ENCODE data around the gene SIRPA. TPM values are rescaled to one million over a fixed set of nuclear protein-coding genes. Genes with fewer than 3 reads are reported as not detected.

The SIRPA gene
- 10 to 100 TPM; 38.4 to 46.2 TPM for total RNA-seq
- long read RNA-seq, full-length matches to known transcripts: 3 of 15 reads
- long read RNA-seq, partial matches to known transcripts: 9 of 15 reads
- long read RNA-seq, other reads (novel, unspliced or antisense): 3 of 15 reads

GRCh38 chr20:1894951-1895673, at the start of gene SIRPA:
TSS of gene SIRPA (plus strand) at chr20:1895407. CDS start at chr20:1895448, 41 bp downstream.
- peak; percentile 62 to 75 for ATAC-seq
- intact Hi-C loops (cut with DNase I): loop anchor here in 1 of 2 donors (5.0 kb wide), 2 partner anchors 58 to 93 kb away; no protein-coding TSS in a partner anchor
- peak; percentile 78 for DNase-seq

GRCh38 chr20:1845701-1846100, 49.5 kb upstream of the SIRPA start:
- intact Hi-C loops (cut with DNase I): no loop called here
- no peak for ATAC-seq
- no peak for DNase-seq

GRCh38 chr20:1846341-1846740, 48.9 kb upstream of the SIRPA start:
- intact Hi-C loops (cut with DNase I): no loop called here
- ATAC-seq (no peak), DNase-seq (no peak)

- DNase-seq: no peak
- intact Hi-C loops (cut with DNase I): no loop called here
- no peak for ATAC-seq
These were observed 48.3 kb upstream of the SIRPA start for GRCh38 chr20:1846876-1847275.

- ATAC-seq: no peak
- no peak for DNase-seq
- intact Hi-C loops (cut with DNase I): no loop called here
These were observed 47.4 kb upstream of the SIRPA start for GRCh38 chr20:1847780-1848179.

- ATAC-seq: no peak
- intact Hi-C loops (cut with DNase I): no loop called here
These were observed 46.8 kb upstream of the SIRPA start for GRCh38 chr20:1848373-1848772.

GRCh38 chr20:1851396-1851795, 43.8 kb upstream of the SIRPA start:
- intact Hi-C loops (cut with DNase I): no loop called here
- DNase-seq (no peak), ATAC-seq (no peak)

More at GRCh38 chr20:1848373-1848772, 46.8 kb upstream of the SIRPA start:
- no peak for DNase-seq

- no peak for DNase-seq
- ATAC-seq: no peak
These were observed 41.7 kb upstream of the SIRPA start for GRCh38 chr20:1853473-1853872.

GRCh38 chr20:1854246-1854645, 41.0 kb upstream of the SIRPA start:
- ATAC-seq (no peak), DNase-seq (no peak)
- intact Hi-C loops (cut with DNase I): no loop called here

More at GRCh38 chr20:1853473-1853872, 41.7 kb upstream of the SIRPA start:
- intact Hi-C loops (cut with DNase I): no loop called here

GRCh38 chr20:1855109-1855508, 40.1 kb upstream of the SIRPA start:
- intact Hi-C loops (cut with DNase I): no loop called here

GRCh38 chr20:1855690-1856089, 39.5 kb upstream of the SIRPA start:
- no peak for DNase-seq
- ATAC-seq: no peak
- intact Hi-C loops (cut with DNase I): no loop called here

More at GRCh38 chr20:1855109-1855508, 40.1 kb upstream of the SIRPA start:
- ATAC-seq (no peak), DNase-seq (no peak)

GRCh38 chr20:1856424-1856823, 38.8 kb upstream of the SIRPA start:
- no peak for DNase-seq
- intact Hi-C loops (cut with DNase I): no loop called here
- ATAC-seq: no peak

- intact Hi-C loops (cut with DNase I): no loop called here
- DNase-seq (no peak), ATAC-seq (peak in 1 of 2 donors; percentile 10)
These were observed 37.7 kb upstream of the SIRPA start for GRCh38 chr20:1857466-1857865.

- ATAC-seq: no peak
- intact Hi-C loops (cut with DNase I): no loop called here
- no peak for DNase-seq
These were observed 36.3 kb upstream of the SIRPA start for GRCh38 chr20:1858871-1859270.

GRCh38 chr20:1860446-1860845, 34.8 kb upstream of the SIRPA start:
- ATAC-seq (peak in 1 of 2 donors; percentile 62), DNase-seq (no peak)
- intact Hi-C loops (cut with DNase I): no loop called here

GRCh38 chr20:1861347-1861976, 33.7 kb upstream of the SIRPA start:
- ATAC-seq: peak in 1 of 2 donors; percentile 54
- intact Hi-C loops (cut with DNase I): no loop called here
- no peak for DNase-seq

GRCh38 chr20:1861996-1862662, 33.1 kb upstream of the SIRPA start:
- no peak for ATAC-seq
- no peak for DNase-seq
- intact Hi-C loops (cut with DNase I): no loop called here

GRCh38 chr20:1862663-1863053, 32.5 kb upstream of the SIRPA start:
- intact Hi-C loops (cut with DNase I): no loop called here
- DNase-seq: no peak
- peak in 1 of 2 donors; percentile 53 for ATAC-seq

GRCh38 chr20:1863296-1863695, 31.9 kb upstream of the SIRPA start:
- intact Hi-C loops (cut with DNase I): no loop called here
- ATAC-seq (peak in 1 of 2 donors; percentile 25), DNase-seq (no peak)

GRCh38 chr20:1866834-1867233, 28.4 kb upstream of the SIRPA start:
- no peak for DNase-seq
- intact Hi-C loops (cut with DNase I): no loop called here
- no peak for ATAC-seq

Measured in left cardiac atrium (tissue), 4 donors.